HepG2 (cell line): ENCODE measurements around the gene AFF1. TPM values are rescaled to one million over a fixed set of nuclear protein-coding genes. Genes with fewer than 3 reads are reported as not detected.

Experiments used
- CCAR2 ChIP-seq: fragments of 200-400 bp; formaldehyde crosslinking; optimal IDR thresholded peaks from 2 replicates; pipeline ENCODE3; 2018; ENCODE audit warnings: low read depth, mild to moderate bottlenecking, low read length, moderate library complexity
- GRHL1 ChIP-seq: sonication (generic); formaldehyde crosslinking; conservative IDR thresholded peaks from 2 replicates; pipeline ENCODE4 v1.8.0; 2022; ENCODE audit warnings: missing genetic modification reagents
- HES4 ChIP-seq: sonication (generic); formaldehyde crosslinking; IDR thresholded peaks from 2 replicates; pipeline ENCODE4 v1.9.0; 2021; ENCODE audit warnings: mild to moderate bottlenecking, missing genetic modification reagents, borderline replicate concordance
- JARID2 ChIP-seq: sonication (generic); formaldehyde crosslinking; IDR thresholded peaks from 2 replicates; pipeline ENCODE4 v1.8.1; 2023; ENCODE audit warnings: missing genetic modification reagents, inconsistent platforms; ENCODE audit not compliant: insufficient replicate concordance
- KDM5A ChIP-seq: fragments of 200-600 bp; sonication (generic); IDR thresholded peaks from 2 replicates; pipeline ENCODE4 v1.7.0; 2018; ENCODE audit warnings: antibody characterized with exemption, mild to moderate bottlenecking, low read length, borderline replicate concordance
- KMT2B ChIP-seq: IDR thresholded peaks from 2 replicates; pipeline ENCODE4 v1.6.1; 2016; ENCODE audit warnings: missing genetic modification reagents, missing compliant biosample characterization
- RFX5 ChIP-seq: IDR thresholded peaks from 2 replicates; pipeline ENCODE4 v1.6.1; 2011; ENCODE audit warnings: low read depth, low read length, improper control_type of control experiment
- SP140L ChIP-seq: sonication (generic); formaldehyde crosslinking; IDR thresholded peaks from 2 replicates; pipeline ENCODE4 v1.4.0; 2020; ENCODE audit warnings: missing genetic modification reagents, borderline replicate concordance
- SRF ChIP-seq: IDR thresholded peaks from 2 replicates; pipeline ENCODE4 v1.6.1; 2011; ENCODE audit warnings: mild to moderate bottlenecking, low read depth, low read length, moderate library complexity
- SRSF1 ChIP-seq: fragments of 200-400 bp; formaldehyde crosslinking; optimal IDR thresholded peaks from 2 replicates; pipeline ENCODE3; 2017; ENCODE audit warnings: mild to moderate bottlenecking, low read depth, low read length, moderate library complexity
- TAF1 ChIP-seq: sonication (generic); formaldehyde crosslinking; IDR thresholded peaks from 2 replicates; pipeline ENCODE4 v1.4.0; 2020; ENCODE audit warnings: missing genetic modification reagents
- WIZ ChIP-seq: sonication (generic); formaldehyde crosslinking; IDR thresholded peaks from 2 replicates; pipeline ENCODE4 v1.5.1; 2020; ENCODE audit warnings: mild to moderate bottlenecking, missing genetic modification reagents
- ZBTB49 ChIP-seq: sonication (generic); formaldehyde crosslinking; IDR thresholded peaks from 2 replicates; pipeline ENCODE4 v1.4.0; 2020; ENCODE audit warnings: missing genetic modification reagents, borderline replicate concordance
- ZFP36L2 ChIP-seq: sonication (generic); formaldehyde crosslinking; IDR thresholded peaks from 2 replicates; pipeline ENCODE4 v1.4.0; 2020; ENCODE audit warnings: missing genetic modification reagents
- ZNF10 ChIP-seq: sonication (generic); formaldehyde crosslinking; IDR thresholded peaks from 2 replicates; pipeline ENCODE4 v1.4.0; 2020; ENCODE audit warnings: mild to moderate bottlenecking, low read depth, missing genetic modification reagents, borderline replicate concordance
- ZNF18 ChIP-seq: sonication (generic); formaldehyde crosslinking; IDR thresholded peaks from 2 replicates; pipeline ENCODE4 v1.8.0; 2022; ENCODE audit warnings: mild to moderate bottlenecking, missing genetic modification reagents; ENCODE audit not compliant: insufficient replicate concordance
- ZNF362 ChIP-seq: sonication (generic); formaldehyde crosslinking; IDR thresholded peaks from 2 replicates; pipeline ENCODE4 v1.4.0; 2020; ENCODE audit warnings: missing genetic modification reagents, mild to moderate bottlenecking, borderline replicate concordance
- ZNF496 ChIP-seq: sonication (generic); formaldehyde crosslinking; IDR thresholded peaks from 2 replicates; pipeline ENCODE4 v1.8.1; 2023; ENCODE audit warnings: mild to moderate bottlenecking, moderate library complexity, missing genetic modification reagents; ENCODE audit not compliant: insufficient replicate concordance
- ZNF510 ChIP-seq: sonication (generic); formaldehyde crosslinking; IDR thresholded peaks from 2 replicates; pipeline ENCODE4 v1.4.0; 2020; ENCODE audit warnings: low read depth, mild to moderate bottlenecking, missing genetic modification reagents
- ZNF749 ChIP-seq: sonication (generic); formaldehyde crosslinking; IDR thresholded peaks from 2 replicates; pipeline ENCODE4 v1.8.0; 2022; ENCODE audit warnings: mild to moderate bottlenecking, missing genetic modification reagents, moderate library complexity, borderline replicate concordance
- polyA plus RNA-seq, 8 experiments: library from polyadenylated mRNA; depleted of rRNA in 3 of 8; stranded (reverse) in 7 of 8; unstranded in 1 of 8; fragments of >200 nt; fragmentation: Illumina TruSeq in 4 of 8; extraction: Trizol in 4 of 8; gene quantifications; 2 replicates each; pipeline versions ENCODE4 v1.2.1 to v1.2.3, GENCODE V29; 2011 to 2016; ENCODE audit warnings: low read depth in 4 of 8, missing spikeins in 1 of 8, mixed read lengths in 1 of 8; ENCODE audit not compliant: insufficient read depth in 1 of 8
- total RNA-seq, 5 experiments: library from RNA; depleted of rRNA; stranded (reverse); fragments of >200 nt; fragmentation: Illumina TruSeq; extraction: Trizol; gene quantifications; 2 replicates each; pipeline ENCODE4 v1.2.3, GENCODE V29; 2016; ENCODE audit warnings: low read depth in 1 of 5

Gene AFF1
- total and polyA plus RNA-seq, 2 of the 13 experiments (the other 11 are each of a cell fraction or from before 2014, with no cell fraction given) = 15.5 to 15.9 TPM

- TF ChIP-seq KDM5A (no peak), ZNF18 (CRISPR knock-in tag) (no peak), ZNF10 (CRISPR knock-in tag) (no peak), ZFP36L2 (CRISPR knock-in tag) (0 out of 2 replicates have a peak, but pooled peaks have one; percentile 23), JARID2 (CRISPR knock-in tag) (no peak), KMT2B (CRISPR knock-in tag) (no peak; the same call in 1 of the 2 replicates), TAF1 (CRISPR knock-in tag) (no peak), ZNF362 (CRISPR knock-in tag) (peak; percentile 36; the same call in 1 of the 2 replicates), ZNF749 (no peak), WIZ (no peak), SRSF1 (no peak), HES4 (CRISPR knock-in tag) (no peak), ZBTB49 (CRISPR knock-in tag) (no peak), CCAR2 (no peak), RFX5 (no peak), ZNF510 (CRISPR knock-in tag) (no peak), GRHL1 (CRISPR knock-in tag) (no peak), SP140L (CRISPR knock-in tag) (0 out of 2 replicates have a peak, but pooled peaks have one; percentile 53), SRF (no peak), ZNF496 (CRISPR knock-in tag) (no peak)
These were observed 59.3 kb downstream of the AFF1 start (continued) for GRCh38 chr4:86993909-86994681.
